ENCODE measurements around the gene HMG20A. TPM values are rescaled to one million over a fixed set of nuclear protein-coding genes. Genes with fewer than 3 reads are reported as not detected.

The HMG20A gene
- polyA plus RNA-seq, 3 donors = 11.6 to 26.4 (median 17.7) TPM

DNA sequence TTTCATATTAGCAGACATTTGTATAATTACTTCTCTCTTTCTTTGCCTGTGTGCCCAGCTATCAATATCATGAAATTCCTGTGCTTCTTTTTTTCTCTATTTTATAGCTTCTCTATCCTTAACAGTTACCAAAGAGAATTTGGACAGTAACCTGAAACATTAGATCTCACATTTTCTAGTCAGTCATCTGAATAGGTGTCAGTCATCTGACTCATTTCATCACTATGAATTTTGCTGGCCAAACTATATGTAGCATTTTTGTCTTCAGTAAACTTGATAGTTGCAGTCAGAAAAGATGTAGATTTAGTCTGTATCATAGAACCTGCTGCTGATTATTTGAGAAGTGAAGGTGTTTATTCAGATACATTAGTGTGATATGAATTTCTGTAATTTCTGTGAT, 52.6 kb downstream of the HMG20A start:
- H3K27ac ChIP-seq (ENCODE audit: low read depth in 1 of 2, low read length in 2 of 2) = no peak overlapping the region
- Mint-ChIP-seq H3K9me3 (no peaks in the 10 kb centered on the region), H3K4me1 (peaks cover 4% of the 10 kb centered on the region), H3K36me3 (peaks cover 72 to 86% of the 10 kb centered on the region in 2 donors), H3K27me3 (ENCODE audit: low read depth in 3 of 3) (no peaks in the 10 kb centered on the region), H3K4me3 (no peak overlapping the region), H3K27ac (no peak overlapping the region)
- H3K9ac ChIP-seq (ENCODE audit: insufficient read depth, low read length, poor library complexity, severe bottlenecking) = no peak overlapping the region
- no peaks in the 10 kb centered on the region for H3K27me3 ChIP-seq (ENCODE audit: control insufficient read depth in 2 of 2, insufficient read depth in 2 of 2, low read length in 2 of 2)
- H3K36me3 ChIP-seq (replicated peaks in 1 of 2; ENCODE audit: control insufficient read depth in 1 of 2, insufficient read depth in 2 of 2, low read length in 2 of 2) = peaks cover 56 to 98% of the 10 kb centered on the region in 2 donors
- TF ChIP-seq, protein P1, sequence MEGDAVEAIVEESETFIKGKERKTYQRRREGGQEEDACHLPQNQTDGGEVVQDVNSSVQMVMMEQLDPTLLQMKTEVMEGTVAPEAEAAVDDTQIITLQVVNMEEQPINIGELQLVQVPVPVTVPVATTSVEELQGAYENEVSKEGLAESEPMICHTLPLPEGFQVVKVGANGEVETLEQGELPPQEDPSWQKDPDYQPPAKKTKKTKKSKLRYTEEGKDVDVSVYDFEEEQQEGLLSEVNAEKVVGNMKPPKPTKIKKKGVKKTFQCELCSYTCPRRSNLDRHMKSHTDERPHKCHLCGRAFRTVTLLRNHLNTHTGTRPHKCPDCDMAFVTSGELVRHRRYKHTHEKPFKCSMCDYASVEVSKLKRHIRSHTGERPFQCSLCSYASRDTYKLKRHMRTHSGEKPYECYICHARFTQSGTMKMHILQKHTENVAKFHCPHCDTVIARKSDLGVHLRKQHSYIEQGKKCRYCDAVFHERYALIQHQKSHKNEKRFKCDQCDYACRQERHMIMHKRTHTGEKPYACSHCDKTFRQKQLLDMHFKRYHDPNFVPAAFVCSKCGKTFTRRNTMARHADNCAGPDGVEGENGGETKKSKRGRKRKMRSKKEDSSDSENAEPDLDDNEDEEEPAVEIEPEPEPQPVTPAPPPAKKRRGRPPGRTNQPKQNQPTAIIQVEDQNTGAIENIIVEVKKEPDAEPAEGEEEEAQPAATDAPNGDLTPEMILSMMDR (IDR thresholded peaks at IDR 0.05) = no peak
- H3K4me1 ChIP-seq (ENCODE audit: control insufficient read depth in 1 of 2, insufficient read depth in 2 of 2, low read length in 2 of 2) = no peaks in the 10 kb centered on the region
- no peak for DNase-seq
- no peak overlapping the region for H2AFZ ChIP-seq (ENCODE audit: insufficient read depth, low read depth, low read length, poor library complexity, severe bottlenecking)
- H3K4me3 ChIP-seq (replicated peaks in 1 of 3; ENCODE audit: low read depth in 2 of 3, low read length in 3 of 3) = no peak overlapping the region
- no peaks in the 10 kb centered on the region for H3K79me2 ChIP-seq (ENCODE audit: insufficient read depth, low read length)
- no peak overlapping the region for H3K4me2 ChIP-seq (replicated peaks; ENCODE audit: extremely low read depth, low read length, poor library complexity, severe bottlenecking)
- no peaks in the 10 kb centered on the region for H3K9me3 ChIP-seq (replicated peaks in 1 of 2; ENCODE audit: control insufficient read depth in 1 of 2, insufficient read depth in 1 of 2, low read length in 2 of 2)
- intact Hi-C loops (cut with micrococcal nuclease) = no loop called here
- H4K20me1 ChIP-seq (ENCODE audit: insufficient read depth, low read length) = no peaks in the 10 kb centered on the region

DNA sequence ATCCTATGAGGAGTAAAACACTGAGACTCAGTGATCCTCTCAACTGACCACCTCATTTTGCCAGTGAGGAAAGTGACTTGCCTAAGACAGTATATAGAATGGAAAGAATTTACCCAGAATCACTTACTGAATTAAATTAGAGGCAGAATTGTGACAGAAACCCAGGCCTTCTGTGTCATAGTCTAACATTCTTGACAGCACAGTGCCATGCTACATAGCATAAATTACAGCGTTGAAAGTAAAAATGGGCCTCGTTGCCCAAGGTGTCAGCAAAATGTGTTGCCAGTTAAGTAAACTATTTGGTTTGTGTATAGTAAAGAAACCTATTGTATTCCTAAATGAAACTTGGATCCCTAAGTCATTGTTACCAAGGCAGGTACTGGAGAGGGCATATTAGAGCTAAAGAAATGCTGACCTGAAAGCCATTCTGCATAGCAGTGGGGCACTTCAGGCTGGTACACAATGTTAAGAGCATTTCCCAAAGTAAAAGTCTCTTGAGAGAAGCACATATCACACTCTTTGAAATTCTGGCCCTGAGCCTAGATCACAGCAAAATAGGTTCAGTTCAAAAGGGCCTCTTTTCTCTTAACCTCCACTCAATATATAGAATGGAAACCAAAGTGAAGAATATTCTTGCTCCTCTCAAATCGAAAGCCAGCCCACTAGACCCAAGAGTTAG, 53.8 kb downstream of the HMG20A start:
- no peak overlapping the region for H3K4me3 Mint-ChIP-seq
- Histone ChIP-seq H3K27ac (ENCODE audit: low read depth in 1 of 2, low read length in 2 of 2) (no peak overlapping the region), H3K27me3 (ENCODE audit: control insufficient read depth in 2 of 2, insufficient read depth in 2 of 2, low read length in 2 of 2) (no peaks in the 10 kb centered on the region), H3K9ac (ENCODE audit: insufficient read depth, low read length, poor library complexity, severe bottlenecking) (no peak overlapping the region), H2AFZ (ENCODE audit: insufficient read depth, low read depth, low read length, poor library complexity, severe bottlenecking) (no peak overlapping the region), H3K4me3 (replicated peaks in 1 of 3; ENCODE audit: low read depth in 2 of 3, low read length in 3 of 3) (no peak overlapping the region), H3K79me2 (ENCODE audit: insufficient read depth, low read length) (no peaks in the 10 kb centered on the region), H3K9me3 (replicated peaks in 1 of 2; ENCODE audit: control insufficient read depth in 1 of 2, insufficient read depth in 1 of 2, low read length in 2 of 2) (no peaks in the 10 kb centered on the region), H3K36me3 (replicated peaks in 1 of 2; ENCODE audit: control insufficient read depth in 1 of 2, insufficient read depth in 2 of 2, low read length in 2 of 2) (peaks cover 56 to 98% of the 10 kb centered on the region in 2 donors), H3K4me2 (replicated peaks; ENCODE audit: extremely low read depth, low read length, poor library complexity, severe bottlenecking) (no peak overlapping the region), H4K20me1 (ENCODE audit: insufficient read depth, low read length) (no peaks in the 10 kb centered on the region), H3K4me1 (ENCODE audit: control insufficient read depth in 1 of 2, insufficient read depth in 2 of 2, low read length in 2 of 2) (no peaks in the 10 kb centered on the region)
- intact Hi-C loops (cut with micrococcal nuclease) = no loop called here
- peak overlapping the region in 1 of 7 donors; percentile 8 for H3K27ac Mint-ChIP-seq
- no peaks in the 10 kb centered on the region for H3K27me3 Mint-ChIP-seq (ENCODE audit: low read depth in 3 of 3)
- no peak for DNase-seq
- peaks cover 4% of the 10 kb centered on the region for H3K4me1 Mint-ChIP-seq
- TF ChIP-seq, protein P1 (IDR thresholded peaks at IDR 0.05) = no peak
- no peaks in the 10 kb centered on the region for H3K9me3 Mint-ChIP-seq
- no CpG with 5 or more reads among the region's 3 CpGs for WGBS (ENCODE audit: insufficient coverage)
- peaks cover 72 to 86% of the 10 kb centered on the region in 2 donors for H3K36me3 Mint-ChIP-seq

Data from CD14-positive monocyte (primary cell).